ENCODE results near the gene STX12. TPM values are rescaled to one million over a fixed set of nuclear protein-coding genes. Genes with fewer than 3 reads are reported as not detected.

STX12 gene
- total RNA-seq, 1 experiment from 2014 or later, result 9.9 TPM

DNA sequence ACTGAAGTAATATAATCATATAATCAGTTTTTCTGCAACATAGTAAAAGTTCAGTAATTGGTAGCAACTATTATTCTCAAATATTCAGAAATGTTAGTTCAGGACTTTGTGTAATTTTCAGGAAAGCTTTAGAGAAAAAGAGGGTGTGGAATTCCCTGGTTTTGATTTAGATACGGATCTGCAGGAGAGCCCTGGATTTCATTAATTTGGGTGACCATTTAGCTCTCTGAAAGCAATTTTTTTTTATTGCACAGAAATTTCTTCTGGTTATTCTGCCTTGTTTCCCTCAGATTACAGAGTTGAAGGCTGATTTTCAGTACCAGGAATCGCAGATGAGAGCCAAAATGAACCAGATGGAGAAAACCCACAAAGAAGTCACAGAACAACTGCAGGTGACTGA, 13.8 kb upstream of the STX12 start:
- H3K4me2 ChIP-seq (ENCODE audit: insufficient read depth, insufficient read length, low read length), result no peak overlapping the region
- H3K14ac ChIP-seq (ENCODE audit: insufficient read depth, low read length), result no peak overlapping the region
- no peaks in the 10 kb centered on the region for H3K4me1 ChIP-seq (ENCODE audit: insufficient read depth, low read length)
- TF ChIP-seq, protein P1, sequence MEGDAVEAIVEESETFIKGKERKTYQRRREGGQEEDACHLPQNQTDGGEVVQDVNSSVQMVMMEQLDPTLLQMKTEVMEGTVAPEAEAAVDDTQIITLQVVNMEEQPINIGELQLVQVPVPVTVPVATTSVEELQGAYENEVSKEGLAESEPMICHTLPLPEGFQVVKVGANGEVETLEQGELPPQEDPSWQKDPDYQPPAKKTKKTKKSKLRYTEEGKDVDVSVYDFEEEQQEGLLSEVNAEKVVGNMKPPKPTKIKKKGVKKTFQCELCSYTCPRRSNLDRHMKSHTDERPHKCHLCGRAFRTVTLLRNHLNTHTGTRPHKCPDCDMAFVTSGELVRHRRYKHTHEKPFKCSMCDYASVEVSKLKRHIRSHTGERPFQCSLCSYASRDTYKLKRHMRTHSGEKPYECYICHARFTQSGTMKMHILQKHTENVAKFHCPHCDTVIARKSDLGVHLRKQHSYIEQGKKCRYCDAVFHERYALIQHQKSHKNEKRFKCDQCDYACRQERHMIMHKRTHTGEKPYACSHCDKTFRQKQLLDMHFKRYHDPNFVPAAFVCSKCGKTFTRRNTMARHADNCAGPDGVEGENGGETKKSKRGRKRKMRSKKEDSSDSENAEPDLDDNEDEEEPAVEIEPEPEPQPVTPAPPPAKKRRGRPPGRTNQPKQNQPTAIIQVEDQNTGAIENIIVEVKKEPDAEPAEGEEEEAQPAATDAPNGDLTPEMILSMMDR (conservative IDR thresholded peaks at IDR 0.05), result no peak
- H3K18ac ChIP-seq (ENCODE audit: insufficient read length, low read depth, low read length), result no peak overlapping the region
- no peak overlapping the region for H4K5ac ChIP-seq (ENCODE audit: insufficient read length, low read depth, low read length)
- DNase-seq, result no peak
- no peaks in the 10 kb centered on the region for H3K9me3 ChIP-seq (ENCODE audit: control insufficient read depth, low read depth, low read length)
- H3K23me2 ChIP-seq (ENCODE audit: insufficient read length, low read depth, low read length, poor library complexity, severe bottlenecking), result no peaks in the 10 kb centered on the region
- H3K79me2 ChIP-seq (ENCODE audit: insufficient read depth, low read length), result no peaks in the 10 kb centered on the region
- H3K79me1 ChIP-seq (ENCODE audit: insufficient read depth, low read depth, low read length, poor library complexity, severe bottlenecking), result no peaks in the 10 kb centered on the region
- no peak overlapping the region for H2AK5ac ChIP-seq (ENCODE audit: insufficient read length, low read length)
- no peak overlapping the region for H3T11ph ChIP-seq (ENCODE audit: low read length)
- no peak overlapping the region for H2BK5ac ChIP-seq (ENCODE audit: insufficient read length, low read length)
- Mint-ChIP-seq H3K4me1 (no peaks in the 10 kb centered on the region), H3K9me3 (no peaks in the 10 kb centered on the region), H3K27ac (no peak overlapping the region), H3K27me3 (ENCODE audit: low read depth) (no peaks in the 10 kb centered on the region), H3K36me3 (ENCODE audit: insufficient read depth in 1 of 3, low read depth in 3 of 3) (peaks cover 0 to 31% (median 20%) of the 10 kb centered on the region in 3 experiments; a peak in 5 of 7 replicates), H3K4me3 (no peak overlapping the region)
- no peak overlapping the region for H2AFZ ChIP-seq (ENCODE audit: low read length)
- no peak overlapping the region for H3K27ac ChIP-seq (ENCODE audit: insufficient read length, low read depth, low read length)
- WGBS (ENCODE audit: extremely low coverage, insufficient read length, low lambda C conversion rate), result no CpG with 5 or more reads among the region's 2 CpGs
- no peak overlapping the region for H2BK12ac ChIP-seq (ENCODE audit: insufficient read length, low read depth, low read length)
- no peak overlapping the region for H3K56ac ChIP-seq (ENCODE audit: insufficient read length, low read depth, low read length)
- H4K20me1 ChIP-seq (ENCODE audit: control insufficient read depth, insufficient read depth, insufficient read length), result no peaks in the 10 kb centered on the region
- H4K91ac ChIP-seq (ENCODE audit: insufficient read length, low read depth, low read length), result no peak overlapping the region
- H3K27me3 ChIP-seq (ENCODE audit: insufficient read depth, low read length), result no peaks in the 10 kb centered on the region
- no peak overlapping the region for H3K9ac ChIP-seq (ENCODE audit: extremely low read depth, insufficient read length, low read length)
- H4K8ac ChIP-seq (replicated peaks; ENCODE audit: insufficient read length, low read depth, low read length), result no peak overlapping the region
- no peak overlapping the region for H3K4ac ChIP-seq (ENCODE audit: low read depth, low read length)
- H2BK15ac ChIP-seq (ENCODE audit: low read depth, low read length), result no peak overlapping the region
- no peak overlapping the region for H2BK120ac ChIP-seq (ENCODE audit: low read depth, low read length, poor library complexity, severe bottlenecking)
- no peak overlapping the region for H2BK20ac ChIP-seq (ENCODE audit: low read depth, low read length, poor library complexity, severe bottlenecking)
- H3K23ac ChIP-seq (ENCODE audit: insufficient read length, low read depth, low read length), result no peak overlapping the region
